ENCODE data around the gene AFAP1L1.

The AFAP1L1 gene

GRCh38 chr5:149353911-149354310 is 82.3 kb downstream of the AFAP1L1 start:
- Histone ChIP-seq H3K36me3 (ENCODE audit: control insufficient read depth, insufficient read depth, low read length) (peaks cover 67% of the 10 kb centered on the region), H3K27ac (ENCODE audit: low read depth, low read length, severe bottlenecking) (no peak overlapping the region), H3K9me3 (ENCODE audit: control insufficient read depth, low read length) (no peaks in the 10 kb centered on the region), H3K4me3 (ENCODE audit: extremely low read depth, insufficient read depth, low read length, poor library complexity, severe bottlenecking) (no peak overlapping the region), H3K4me1 (ENCODE audit: control insufficient read depth, insufficient read depth, low read length, poor library complexity, severe bottlenecking) (no peaks in the 10 kb centered on the region)
- WGBS, 2 experiments (ENCODE audit: insufficient coverage in 2 of 2), result no CpG with 5 or more reads among the region's 2 CpGs

GRCh38 chr5:149355688-149356087 is 84.0 kb downstream of the AFAP1L1 start:
- no peaks in the 10 kb centered on the region for H3K4me1 ChIP-seq (ENCODE audit: control insufficient read depth, insufficient read depth, low read length, poor library complexity, severe bottlenecking)
- WGBS, 2 experiments (ENCODE audit: insufficient coverage in 2 of 2), result 100% methylated on average over 1 of the region's 1 CpG
- H3K9me3 ChIP-seq (ENCODE audit: control insufficient read depth, low read length), result no peaks in the 10 kb centered on the region
- H3K36me3 ChIP-seq (ENCODE audit: control insufficient read depth, insufficient read depth, low read length), result peaks cover 50% of the 10 kb centered on the region
- no peak overlapping the region for H3K27ac ChIP-seq (ENCODE audit: low read depth, low read length, severe bottlenecking)
- H3K4me3 ChIP-seq (ENCODE audit: extremely low read depth, insufficient read depth, low read length, poor library complexity, severe bottlenecking), result no peak overlapping the region

GRCh38 chr5:149356391-149356790 is 84.7 kb downstream of the AFAP1L1 start:
- no peak overlapping the region for H3K4me3 ChIP-seq (ENCODE audit: extremely low read depth, insufficient read depth, low read length, poor library complexity, severe bottlenecking)
- no peaks in the 10 kb centered on the region for H3K9me3 ChIP-seq (ENCODE audit: control insufficient read depth, low read length)
- WGBS, 2 experiments (ENCODE audit: insufficient coverage in 2 of 2), result 95 to 97% methylated on average over 8 of the region's 8 CpGs
- peaks cover 43% of the 10 kb centered on the region for H3K36me3 ChIP-seq (ENCODE audit: control insufficient read depth, insufficient read depth, low read length)
- H3K4me1 ChIP-seq (ENCODE audit: control insufficient read depth, insufficient read depth, low read length, poor library complexity, severe bottlenecking), result no peaks in the 10 kb centered on the region
- H3K27ac ChIP-seq (ENCODE audit: low read depth, low read length, severe bottlenecking), result no peak overlapping the region

- Histone ChIP-seq H3K4me1 (ENCODE audit: control insufficient read depth, insufficient read depth, low read length, poor library complexity, severe bottlenecking) (no peaks in the 10 kb centered on the region), H3K9me3 (ENCODE audit: control insufficient read depth, low read length) (no peaks in the 10 kb centered on the region), H3K36me3 (ENCODE audit: control insufficient read depth, insufficient read depth, low read length) (peaks cover 30% of the 10 kb centered on the region), H3K4me3 (ENCODE audit: extremely low read depth, insufficient read depth, low read length, poor library complexity, severe bottlenecking) (peak within 1 kb of the TSS; percentile 76), H3K27ac (ENCODE audit: low read depth, low read length, severe bottlenecking) (no peak within 1 kb of the TSS)
- WGBS, 2 experiments (ENCODE audit: insufficient coverage in 2 of 2), result 1 to 3% methylated on average over 46 to 49 of the region's 61 CpGs
These were observed 86.0 kb downstream of the AFAP1L1 start, which contains the start of gene PCYOX1L for GRCh38 chr5:149357370-149358293. Gene PCYOX1L (plus strand): TSS chr5:149358046. CDS start chr5:149358069, 23 bp downstream.

- no peaks in the 10 kb centered on the region for H3K4me1 ChIP-seq (ENCODE audit: control insufficient read depth, insufficient read depth, low read length, poor library complexity, severe bottlenecking)
- WGBS, 2 experiments (ENCODE audit: insufficient coverage in 2 of 2), result 3 to 5% methylated on average over 16 to 18 of the region's 18 CpGs
- H3K27ac ChIP-seq (ENCODE audit: low read depth, low read length, severe bottlenecking), result no peak overlapping the region
- peak overlapping the region; percentile 76 for H3K4me3 ChIP-seq (ENCODE audit: extremely low read depth, insufficient read depth, low read length, poor library complexity, severe bottlenecking)
- no peaks in the 10 kb centered on the region for H3K9me3 ChIP-seq (ENCODE audit: control insufficient read depth, low read length)
- peaks cover 24% of the 10 kb centered on the region for H3K36me3 ChIP-seq (ENCODE audit: control insufficient read depth, insufficient read depth, low read length)
These were observed 86.6 kb downstream of the AFAP1L1 start for GRCh38 chr5:149358294-149358651.

- Histone ChIP-seq H3K4me1 (ENCODE audit: control insufficient read depth, insufficient read depth, low read length, poor library complexity, severe bottlenecking) (no peaks in the 10 kb centered on the region), H3K27ac (ENCODE audit: low read depth, low read length, severe bottlenecking) (no peak overlapping the region), H3K9me3 (ENCODE audit: control insufficient read depth, low read length) (no peaks in the 10 kb centered on the region), H3K36me3 (ENCODE audit: control insufficient read depth, insufficient read depth, low read length) (peaks cover 17% of the 10 kb centered on the region), H3K4me3 (ENCODE audit: extremely low read depth, insufficient read depth, low read length, poor library complexity, severe bottlenecking) (no peak overlapping the region)
- WGBS, 2 experiments (ENCODE audit: insufficient coverage in 2 of 2), result 96 to 97% methylated on average over 6 to 8 of the region's 8 CpGs
These were observed 87.3 kb downstream of the AFAP1L1 start for GRCh38 chr5:149358868-149359495.

GRCh38 chr5:149360272-149360671 is 88.6 kb downstream of the AFAP1L1 start:
- no peak overlapping the region for H3K4me3 ChIP-seq (ENCODE audit: extremely low read depth, insufficient read depth, low read length, poor library complexity, severe bottlenecking)
- WGBS, 2 experiments (ENCODE audit: insufficient coverage in 2 of 2), result 100% methylated on average over 1 of the region's 1 CpG; no CpG with 5 or more reads in 1 of the 2 experiments
- no peaks in the 10 kb centered on the region for H3K4me1 ChIP-seq (ENCODE audit: control insufficient read depth, insufficient read depth, low read length, poor library complexity, severe bottlenecking)

GRCh38 chr5:149362541-149362940 is 90.9 kb downstream of the AFAP1L1 start:
- Histone ChIP-seq H3K4me3 (ENCODE audit: extremely low read depth, insufficient read depth, low read length, poor library complexity, severe bottlenecking) (no peak overlapping the region), H3K27ac (ENCODE audit: low read depth, low read length, severe bottlenecking) (no peak overlapping the region), H3K4me1 (ENCODE audit: control insufficient read depth, insufficient read depth, low read length, poor library complexity, severe bottlenecking) (no peaks in the 10 kb centered on the region), H3K36me3 (ENCODE audit: control insufficient read depth, insufficient read depth, low read length) (no peaks in the 10 kb centered on the region), H3K9me3 (ENCODE audit: control insufficient read depth, low read length) (no peaks in the 10 kb centered on the region)
- 88 to 89% methylated on average over 11 to 12 of the region's 12 CpGs for WGBS, 2 experiments (ENCODE audit: insufficient coverage in 2 of 2)

More at GRCh38 chr5:149360272-149360671, 88.6 kb downstream of the AFAP1L1 start:
- Histone ChIP-seq H3K27ac (ENCODE audit: low read depth, low read length, severe bottlenecking) (no peak overlapping the region), H3K36me3 (ENCODE audit: control insufficient read depth, insufficient read depth, low read length) (peaks cover 5% of the 10 kb centered on the region), H3K9me3 (ENCODE audit: control insufficient read depth, low read length) (no peaks in the 10 kb centered on the region)

GRCh38 chr5:149363358-149363757 is 91.7 kb downstream of the AFAP1L1 start:
- no peak overlapping the region for H3K4me3 ChIP-seq (ENCODE audit: extremely low read depth, insufficient read depth, low read length, poor library complexity, severe bottlenecking)
- H3K27ac ChIP-seq (ENCODE audit: low read depth, low read length, severe bottlenecking), result no peak overlapping the region
- H3K36me3 ChIP-seq (ENCODE audit: control insufficient read depth, insufficient read depth, low read length), result no peaks in the 10 kb centered on the region
- no peaks in the 10 kb centered on the region for H3K4me1 ChIP-seq (ENCODE audit: control insufficient read depth, insufficient read depth, low read length, poor library complexity, severe bottlenecking)
- no peaks in the 10 kb centered on the region for H3K9me3 ChIP-seq (ENCODE audit: control insufficient read depth, low read length)

GRCh38 chr5:149363936-149364335 is 92.3 kb downstream of the AFAP1L1 start:
- Histone ChIP-seq H3K4me3 (ENCODE audit: extremely low read depth, insufficient read depth, low read length, poor library complexity, severe bottlenecking) (no peak overlapping the region), H3K4me1 (ENCODE audit: control insufficient read depth, insufficient read depth, low read length, poor library complexity, severe bottlenecking) (no peaks in the 10 kb centered on the region), H3K36me3 (ENCODE audit: control insufficient read depth, insufficient read depth, low read length) (no peaks in the 10 kb centered on the region), H3K9me3 (ENCODE audit: control insufficient read depth, low read length) (no peaks in the 10 kb centered on the region), H3K27ac (ENCODE audit: low read depth, low read length, severe bottlenecking) (no peak overlapping the region)
- WGBS, 2 experiments (ENCODE audit: insufficient coverage in 2 of 2), result 96 to 99% methylated on average over 6 to 9 of the region's 9 CpGs

- no peak overlapping the region for H3K27ac ChIP-seq (ENCODE audit: low read depth, low read length, severe bottlenecking)
- no peaks in the 10 kb centered on the region for H3K36me3 ChIP-seq (ENCODE audit: control insufficient read depth, insufficient read depth, low read length)
- H3K9me3 ChIP-seq (ENCODE audit: control insufficient read depth, low read length), result no peaks in the 10 kb centered on the region
- H3K4me3 ChIP-seq (ENCODE audit: extremely low read depth, insufficient read depth, low read length, poor library complexity, severe bottlenecking), result no peak overlapping the region
- WGBS, 2 experiments (ENCODE audit: insufficient coverage in 2 of 2), result 92 to 97% methylated on average over 2 of the region's 2 CpGs
- H3K4me1 ChIP-seq (ENCODE audit: control insufficient read depth, insufficient read depth, low read length, poor library complexity, severe bottlenecking), result no peaks in the 10 kb centered on the region
These were observed 93.1 kb downstream of the AFAP1L1 start for GRCh38 chr5:149364719-149365118.
